ENCODE measurements around the gene COTL1.

- TF ChIP-seq CTCF (IDR thresholded peaks at IDR 0.05) = no peak
- no peak for TF ChIP-seq POLR2A (IDR thresholded peaks at IDR 0.05)
- TF ChIP-seq POLR2AphosphoS5 (IDR thresholded peaks at IDR 0.05) = no peak
- TF ChIP-seq EP300 (IDR thresholded peaks at IDR 0.05) = no peak
These were observed 23.2 kb downstream of the COTL1 start for GRCh38 chr16:84594725-84595038.
